HepG2 (cell line): Measurements from ENCODE around the gene CYTH1. TPM values are rescaled to one million over a fixed set of nuclear protein-coding genes. Genes with fewer than 3 reads are reported as not detected.

Experiments used
- HIC2 ChIP-seq: sonication (generic); formaldehyde crosslinking; IDR thresholded peaks from 2 replicates; pipeline ENCODE4 v1.9.0; 2022; ENCODE audit warnings: low read depth, missing genetic modification reagents
- HOXD1 ChIP-seq: sonication (generic); formaldehyde crosslinking; IDR thresholded peaks from 2 replicates; pipeline ENCODE4 v1.5.0; 2020; ENCODE audit warnings: missing genetic modification reagents
- LRRFIP1 ChIP-seq: sonication (generic); formaldehyde crosslinking; conservative IDR thresholded peaks from 2 replicates; pipeline ENCODE4 v1.4.0; 2020; ENCODE audit warnings: missing genetic modification reagents
- NFKB2 ChIP-seq: sonication (generic); formaldehyde crosslinking; IDR thresholded peaks from 2 replicates; pipeline ENCODE4 v1.4.0; 2020; ENCODE audit warnings: missing genetic modification reagents, borderline replicate concordance
- SMARCC2 ChIP-seq: fragments of 450-650 bp; IDR thresholded peaks from 2 replicates; pipeline ENCODE4 v1.6.1; 2017; ENCODE audit warnings: antibody characterized with exemption, mild to moderate bottlenecking
- ZNF333 ChIP-seq: sonication (generic); formaldehyde crosslinking; IDR thresholded peaks from 2 replicates; pipeline ENCODE4 v1.4.0; 2020; ENCODE audit warnings: mild to moderate bottlenecking, missing genetic modification reagents, borderline replicate concordance
- ZNF451 ChIP-seq: sonication (generic); formaldehyde crosslinking; IDR thresholded peaks from 2 replicates; pipeline ENCODE4 v1.5.0; 2020; ENCODE audit warnings: mild to moderate bottlenecking, missing genetic modification reagents
- ZUFSP ChIP-seq: sonication (generic); formaldehyde crosslinking; IDR thresholded peaks from 2 replicates; pipeline ENCODE4 v1.9.0; 2021; ENCODE audit warnings: missing genetic modification reagents, mild to moderate bottlenecking, borderline replicate concordance
- polyA plus RNA-seq, 8 experiments: library from polyadenylated mRNA; depleted of rRNA in 3 of 8; stranded (reverse) in 7 of 8; unstranded in 1 of 8; fragments of >200 nt; fragmentation: Illumina TruSeq in 4 of 8; extraction: Trizol in 4 of 8; gene quantifications; 2 replicates each; pipeline versions ENCODE4 v1.2.1 to v1.2.3, GENCODE V29; 2011 to 2016; ENCODE audit warnings: low read depth in 4 of 8, missing spikeins in 1 of 8, mixed read lengths in 1 of 8; ENCODE audit not compliant: insufficient read depth in 1 of 8
- total RNA-seq, 5 experiments: library from RNA; depleted of rRNA; stranded (reverse); fragments of >200 nt; fragmentation: Illumina TruSeq; extraction: Trizol; gene quantifications; 2 replicates each; pipeline ENCODE4 v1.2.3, GENCODE V29; 2016; ENCODE audit warnings: low read depth in 1 of 5
- TF ChIP-seq, protein P1 (sequence below): sonication (generic); formaldehyde crosslinking; IDR thresholded peaks from 2 replicates; pipeline ENCODE4 v1.4.0; 2020; ENCODE audit warnings: missing genetic modification reagents
- TF ChIP-seq, protein P2 (sequence below): sonication (generic); formaldehyde crosslinking; IDR thresholded peaks from 2 replicates; pipeline ENCODE4 v1.5.1; 2020; ENCODE audit warnings: missing genetic modification reagents, mild to moderate bottlenecking, borderline replicate concordance
- TF ChIP-seq, protein P3 (sequence below): sonication (generic); formaldehyde crosslinking; IDR thresholded peaks from 2 replicates; pipeline ENCODE4 v1.5.1; 2020; ENCODE audit warnings: mild to moderate bottlenecking, moderate library complexity, missing genetic modification reagents

The CYTH1 gene
- total and polyA plus RNA-seq, 2 of the 13 experiments (the other 11 are each of a cell fraction or from before 2014, with no cell fraction given), result 20.1 to 48.9 TPM

DNA sequence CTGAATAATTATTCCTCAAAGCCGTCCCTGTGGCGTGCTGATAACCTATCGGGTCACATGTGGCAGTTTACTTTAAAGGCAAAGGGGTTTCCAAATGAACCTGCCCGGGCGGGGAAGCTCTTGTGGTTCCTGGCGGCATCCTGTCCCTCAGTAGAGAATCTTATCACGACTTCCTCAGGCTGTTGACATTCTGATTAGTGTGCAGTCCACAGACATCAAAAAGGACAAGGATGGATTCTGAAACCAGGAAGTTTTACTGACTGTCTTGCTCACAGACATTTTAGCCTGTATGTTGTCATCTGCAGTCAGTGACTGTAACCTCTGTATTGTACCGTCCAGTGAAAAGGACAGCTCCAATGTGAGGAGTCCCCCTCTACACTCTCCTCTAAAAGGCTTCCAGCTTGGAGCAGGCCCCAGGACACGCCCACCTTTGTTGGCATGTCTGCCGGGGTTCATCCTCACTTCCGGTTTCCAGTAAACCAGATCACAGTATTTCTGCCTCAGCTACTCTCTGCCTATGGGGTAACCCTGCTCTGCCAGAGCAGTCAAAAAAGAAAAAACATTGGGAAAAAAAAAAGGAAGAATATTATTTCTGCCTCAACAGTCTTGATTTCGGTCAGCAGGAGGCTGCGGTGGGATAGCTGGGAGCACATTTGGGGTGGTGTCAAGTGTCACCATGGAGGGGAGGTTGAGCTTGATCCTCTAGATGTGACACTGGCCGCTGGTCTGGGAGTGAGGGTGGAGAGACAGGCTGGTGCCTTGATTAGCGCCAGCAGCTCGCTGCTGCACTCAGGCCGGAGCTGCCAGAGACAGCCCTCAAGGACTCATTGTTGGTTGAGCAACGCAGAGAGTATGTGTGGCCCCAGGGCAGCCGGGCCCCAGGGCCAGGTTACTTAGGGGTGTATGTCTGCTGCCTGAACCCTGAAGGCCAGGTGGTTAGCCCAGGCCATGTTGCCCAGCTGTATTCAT lies 115.8 kb downstream of the CYTH1 start (continued):
- TF ChIP-seq HIC2 (CRISPR knock-in tag) (0 out of 2 replicates have a peak, but pooled peaks have one; percentile 20), ZNF333 (no peak), SMARCC2 (no peak), NFKB2 (CRISPR knock-in tag) (no peak), ZNF451 (0 out of 2 replicates have a peak, but pooled peaks have one; percentile 14), HOXD1 (CRISPR knock-in tag) (peak; percentile 25; the same call in 1 of the 2 replicates), ZUFSP (CRISPR knock-in tag) (no peak), LRRFIP1 (CRISPR knock-in tag) (no peak)
- TF ChIP-seq, protein P1, sequence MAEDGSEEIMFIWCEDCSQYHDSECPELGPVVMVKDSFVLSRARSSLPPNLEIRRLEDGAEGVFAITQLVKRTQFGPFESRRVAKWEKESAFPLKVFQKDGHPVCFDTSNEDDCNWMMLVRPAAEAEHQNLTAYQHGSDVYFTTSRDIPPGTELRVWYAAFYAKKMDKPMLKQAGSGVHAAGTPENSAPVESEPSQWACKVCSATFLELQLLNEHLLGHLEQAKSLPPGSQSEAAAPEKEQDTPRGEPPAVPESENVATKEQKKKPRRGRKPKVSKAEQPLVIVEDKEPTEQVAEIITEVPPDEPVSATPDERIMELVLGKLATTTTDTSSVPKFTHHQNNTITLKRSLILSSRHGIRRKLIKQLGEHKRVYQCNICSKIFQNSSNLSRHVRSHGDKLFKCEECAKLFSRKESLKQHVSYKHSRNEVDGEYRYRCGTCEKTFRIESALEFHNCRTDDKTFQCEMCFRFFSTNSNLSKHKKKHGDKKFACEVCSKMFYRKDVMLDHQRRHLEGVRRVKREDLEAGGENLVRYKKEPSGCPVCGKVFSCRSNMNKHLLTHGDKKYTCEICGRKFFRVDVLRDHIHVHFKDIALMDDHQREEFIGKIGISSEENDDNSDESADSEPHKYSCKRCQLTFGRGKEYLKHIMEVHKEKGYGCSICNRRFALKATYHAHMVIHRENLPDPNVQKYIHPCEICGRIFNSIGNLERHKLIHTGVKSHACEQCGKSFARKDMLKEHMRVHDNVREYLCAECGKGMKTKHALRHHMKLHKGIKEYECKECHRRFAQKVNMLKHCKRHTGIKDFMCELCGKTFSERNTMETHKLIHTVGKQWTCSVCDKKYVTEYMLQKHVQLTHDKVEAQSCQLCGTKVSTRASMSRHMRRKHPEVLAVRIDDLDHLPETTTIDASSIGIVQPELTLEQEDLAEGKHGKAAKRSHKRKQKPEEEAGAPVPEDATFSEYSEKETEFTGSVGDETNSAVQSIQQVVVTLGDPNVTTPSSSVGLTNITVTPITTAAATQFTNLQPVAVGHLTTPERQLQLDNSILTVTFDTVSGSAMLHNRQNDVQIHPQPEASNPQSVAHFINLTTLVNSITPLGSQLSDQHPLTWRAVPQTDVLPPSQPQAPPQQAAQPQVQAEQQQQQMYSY (CRISPR knock-in tag), result no peak; the same call in 1 of the 2 replicates
- TF ChIP-seq, protein P2, sequence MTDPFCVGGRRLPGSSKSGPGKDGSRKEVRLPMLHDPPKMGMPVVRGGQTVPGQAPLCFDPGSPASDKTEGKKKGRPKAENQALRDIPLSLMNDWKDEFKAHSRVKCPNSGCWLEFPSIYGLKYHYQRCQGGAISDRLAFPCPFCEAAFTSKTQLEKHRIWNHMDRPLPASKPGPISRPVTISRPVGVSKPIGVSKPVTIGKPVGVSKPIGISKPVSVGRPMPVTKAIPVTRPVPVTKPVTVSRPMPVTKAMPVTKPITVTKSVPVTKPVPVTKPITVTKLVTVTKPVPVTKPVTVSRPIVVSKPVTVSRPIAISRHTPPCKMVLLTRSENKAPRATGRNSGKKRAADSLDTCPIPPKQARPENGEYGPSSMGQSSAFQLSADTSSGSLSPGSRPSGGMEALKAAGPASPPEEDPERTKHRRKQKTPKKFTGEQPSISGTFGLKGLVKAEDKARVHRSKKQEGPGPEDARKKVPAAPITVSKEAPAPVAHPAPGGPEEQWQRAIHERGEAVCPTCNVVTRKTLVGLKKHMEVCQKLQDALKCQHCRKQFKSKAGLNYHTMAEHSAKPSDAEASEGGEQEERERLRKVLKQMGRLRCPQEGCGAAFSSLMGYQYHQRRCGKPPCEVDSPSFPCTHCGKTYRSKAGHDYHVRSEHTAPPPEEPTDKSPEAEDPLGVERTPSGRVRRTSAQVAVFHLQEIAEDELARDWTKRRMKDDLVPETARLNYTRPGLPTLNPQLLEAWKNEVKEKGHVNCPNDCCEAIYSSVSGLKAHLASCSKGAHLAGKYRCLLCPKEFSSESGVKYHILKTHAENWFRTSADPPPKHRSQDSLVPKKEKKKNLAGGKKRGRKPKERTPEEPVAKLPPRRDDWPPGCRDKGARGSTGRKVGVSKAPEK (CRISPR knock-in tag), result no peak
- TF ChIP-seq, protein P3, sequence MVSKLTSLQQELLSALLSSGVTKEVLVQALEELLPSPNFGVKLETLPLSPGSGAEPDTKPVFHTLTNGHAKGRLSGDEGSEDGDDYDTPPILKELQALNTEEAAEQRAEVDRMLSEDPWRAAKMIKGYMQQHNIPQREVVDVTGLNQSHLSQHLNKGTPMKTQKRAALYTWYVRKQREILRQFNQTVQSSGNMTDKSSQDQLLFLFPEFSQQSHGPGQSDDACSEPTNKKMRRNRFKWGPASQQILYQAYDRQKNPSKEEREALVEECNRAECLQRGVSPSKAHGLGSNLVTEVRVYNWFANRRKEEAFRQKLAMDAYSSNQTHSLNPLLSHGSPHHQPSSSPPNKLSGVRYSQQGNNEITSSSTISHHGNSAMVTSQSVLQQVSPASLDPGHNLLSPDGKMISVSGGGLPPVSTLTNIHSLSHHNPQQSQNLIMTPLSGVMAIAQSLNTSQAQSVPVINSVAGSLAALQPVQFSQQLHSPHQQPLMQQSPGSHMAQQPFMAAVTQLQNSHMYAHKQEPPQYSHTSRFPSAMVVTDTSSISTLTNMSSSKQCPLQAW (CRISPR knock-in tag), result peak; percentile 14; the same call in 1 of the 2 replicates
